GM10266 (cell line): ENCODE data around the gene MPV17.
"Not testable (repeated sequence)": the region's sequence is repeated elsewhere in the genome, so short reads cannot be mapped to it uniquely, and the experiment has no call there.

Source experiments
- DNase-seq: peaks from one replicate; pipeline ENCODE4 v3.0.0; 2012; ENCODE audit errors: extremely low spot score
- TF ChIP-seq, protein P1 (sequence below): IDR thresholded peaks from 2 replicates; pipeline ENCODE4 v1.5.1; 2012; ENCODE audit warnings: mild to moderate bottlenecking, low read depth; ENCODE audit not compliant: control insufficient read depth, insufficient read depth; ENCODE audit errors: missing control alignments

Gene MPV17

GRCh38 chr2:27303093-27304025 lies 19.5 kb downstream of the MPV17 start:
- DNase-seq: peak; percentile 73

GRCh38 chr2:27300606-27301005 lies 22.3 kb downstream of the MPV17 start:
- DNase-seq: not testable (repeated sequence)

More at GRCh38 chr2:27303093-27304025, 19.5 kb downstream of the MPV17 start:
- TF ChIP-seq, protein P1, sequence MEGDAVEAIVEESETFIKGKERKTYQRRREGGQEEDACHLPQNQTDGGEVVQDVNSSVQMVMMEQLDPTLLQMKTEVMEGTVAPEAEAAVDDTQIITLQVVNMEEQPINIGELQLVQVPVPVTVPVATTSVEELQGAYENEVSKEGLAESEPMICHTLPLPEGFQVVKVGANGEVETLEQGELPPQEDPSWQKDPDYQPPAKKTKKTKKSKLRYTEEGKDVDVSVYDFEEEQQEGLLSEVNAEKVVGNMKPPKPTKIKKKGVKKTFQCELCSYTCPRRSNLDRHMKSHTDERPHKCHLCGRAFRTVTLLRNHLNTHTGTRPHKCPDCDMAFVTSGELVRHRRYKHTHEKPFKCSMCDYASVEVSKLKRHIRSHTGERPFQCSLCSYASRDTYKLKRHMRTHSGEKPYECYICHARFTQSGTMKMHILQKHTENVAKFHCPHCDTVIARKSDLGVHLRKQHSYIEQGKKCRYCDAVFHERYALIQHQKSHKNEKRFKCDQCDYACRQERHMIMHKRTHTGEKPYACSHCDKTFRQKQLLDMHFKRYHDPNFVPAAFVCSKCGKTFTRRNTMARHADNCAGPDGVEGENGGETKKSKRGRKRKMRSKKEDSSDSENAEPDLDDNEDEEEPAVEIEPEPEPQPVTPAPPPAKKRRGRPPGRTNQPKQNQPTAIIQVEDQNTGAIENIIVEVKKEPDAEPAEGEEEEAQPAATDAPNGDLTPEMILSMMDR: peak; percentile 86

DNA sequence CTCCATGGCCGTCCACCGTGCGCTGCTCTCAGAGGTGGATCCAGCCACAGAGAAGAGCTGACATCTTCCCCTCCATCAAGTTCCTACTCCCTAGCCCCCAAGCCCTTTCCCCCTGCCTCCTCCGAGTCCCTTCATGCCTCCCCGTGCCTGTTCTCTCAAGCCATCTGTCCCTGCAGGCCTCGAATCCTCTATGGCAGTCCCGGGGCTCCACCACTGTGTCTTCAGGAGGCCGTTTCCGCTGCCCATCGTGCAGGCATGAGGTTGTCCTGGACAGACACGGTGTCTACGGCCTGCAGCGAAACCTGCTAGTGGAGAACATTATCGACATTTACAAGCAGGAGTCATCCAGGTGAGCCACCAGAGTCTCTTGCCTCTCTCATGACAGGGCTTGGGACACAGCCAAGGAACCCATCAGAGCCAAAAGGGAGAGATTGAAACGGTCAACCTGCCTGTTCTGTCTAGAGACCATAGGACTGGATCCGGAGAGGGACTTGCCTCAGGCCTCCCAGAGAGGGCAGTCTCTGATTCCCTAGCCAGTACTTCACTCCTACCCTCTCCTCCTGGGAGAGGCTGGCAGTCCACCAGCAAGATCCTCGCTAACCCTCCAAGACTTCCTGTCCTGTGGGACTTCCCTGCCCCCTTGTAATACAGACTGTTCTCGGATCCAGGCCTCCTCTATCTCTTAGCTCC lies 24.4 kb downstream of the MPV17 start:
- TF ChIP-seq, protein P1: no peak
- no peak for DNase-seq

DNA sequence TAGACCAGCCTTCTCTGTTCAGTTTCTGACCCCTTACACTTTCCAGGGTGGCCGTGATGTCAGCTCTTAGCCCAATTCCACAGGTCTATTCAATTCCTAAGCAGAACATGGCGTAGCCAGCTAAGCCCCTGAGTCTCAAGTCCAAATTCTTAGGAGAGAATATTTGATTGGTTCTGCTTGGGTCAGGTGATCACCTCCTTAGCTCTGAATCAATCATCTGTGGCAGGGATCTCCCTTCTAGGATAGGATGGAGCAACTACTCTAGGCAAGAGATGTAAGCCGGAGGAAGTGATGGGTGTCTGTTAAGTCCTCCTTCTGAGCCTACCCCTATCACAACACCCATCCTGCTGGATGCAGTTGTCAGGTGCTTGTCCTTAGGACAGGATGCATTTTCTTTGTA lies 25.7 kb downstream of the MPV17 start:
- TF ChIP-seq, protein P1: no peak

GRCh38 chr2:27296481-27296880 lies 26.4 kb downstream of the MPV17 start:
- TF ChIP-seq, protein P1: no peak

More for the DNA sequence above, 25.7 kb downstream of the MPV17 start:
- DNase-seq: no peak

DNA sequence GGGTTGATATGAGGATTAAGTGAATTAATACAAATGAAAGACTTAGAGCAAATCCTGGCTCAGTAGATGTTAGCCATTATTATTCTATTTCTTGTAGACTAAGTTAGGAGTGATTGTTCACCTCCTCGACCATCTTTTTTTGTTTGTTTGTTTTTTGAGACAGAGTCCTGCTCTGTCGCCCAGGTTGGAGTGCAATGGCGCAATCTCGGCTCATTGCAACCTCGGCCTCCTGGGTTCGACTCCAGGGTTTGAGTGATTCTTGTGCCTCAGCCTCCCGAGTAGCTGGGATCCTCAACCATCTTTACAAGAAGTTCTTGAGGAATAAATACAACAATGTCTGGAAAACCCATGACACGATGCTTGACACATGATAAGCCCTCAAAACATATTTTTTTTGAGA lies 28.0 kb downstream of the MPV17 start:
- no peak for DNase-seq

More at GRCh38 chr2:27296481-27296880, 26.4 kb downstream of the MPV17 start:
- DNase-seq: no peak

GRCh38 chr2:27291865-27292264 lies 31.0 kb downstream of the MPV17 start:
- TF ChIP-seq, protein P1: no peak
- no peak for DNase-seq

More for the DNA sequence above, 28.0 kb downstream of the MPV17 start:
- TF ChIP-seq, protein P1: no peak
